MM.1S (cell line): ENCODE results near the gene IFITM1.

Experiments
- EZH2phosphoT487 ChIP-seq: fragments of 300-600 bp; sonication (generic); IDR thresholded peaks from 2 replicates; pipeline ENCODE4 v1.6.1; 2018; ENCODE audit warnings: antibody characterized with exemption, low read length
- TF ChIP-seq, protein P1 (sequence below): fragments of 300-600 bp; sonication (generic); IDR thresholded peaks from 2 replicates; pipeline ENCODE4 v1.5.1; 2016; ENCODE audit warnings: antibody characterized with exemption, low read length, mixed read lengths

DNA sequence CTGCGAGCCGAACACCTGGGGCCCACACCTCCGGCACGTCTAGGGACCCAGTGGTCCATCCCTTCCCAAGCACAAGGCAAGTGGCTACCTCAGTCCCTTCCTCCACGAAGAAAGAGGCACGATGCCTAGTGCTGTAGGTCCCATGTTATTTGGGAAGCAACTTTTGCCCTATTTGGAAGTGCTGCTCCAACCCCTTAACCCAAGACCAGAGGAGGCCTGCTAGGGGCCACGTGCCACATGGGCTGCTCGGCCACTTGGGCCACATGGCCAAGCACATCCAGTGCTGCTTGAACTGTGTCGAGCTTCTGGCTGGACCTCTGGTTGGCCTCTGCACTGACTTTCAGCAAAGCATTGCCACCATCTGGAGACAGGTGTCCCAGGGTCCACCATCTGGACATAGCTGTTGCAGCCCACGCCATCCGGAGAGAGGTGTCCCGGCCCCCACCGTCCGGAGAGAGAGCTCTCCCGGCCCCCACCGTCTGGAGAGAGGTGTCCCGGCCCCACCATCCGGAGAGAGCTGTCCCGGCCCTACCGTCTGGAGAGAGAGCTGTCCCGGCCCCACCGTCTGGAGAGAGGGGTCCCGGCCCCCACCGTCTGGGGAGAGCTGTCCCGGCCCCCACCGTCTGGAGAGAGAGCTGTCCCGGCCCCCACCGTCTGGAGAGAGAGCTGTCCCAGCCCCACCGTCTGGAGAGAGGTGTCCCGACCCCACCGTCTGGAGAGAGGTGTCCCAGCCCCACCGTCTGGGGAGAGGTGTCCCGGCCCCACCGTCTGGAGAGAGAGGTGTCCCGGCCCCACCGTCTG is 49.0 kb downstream of the IFITM1 start:
- TF ChIP-seq, protein P1, sequence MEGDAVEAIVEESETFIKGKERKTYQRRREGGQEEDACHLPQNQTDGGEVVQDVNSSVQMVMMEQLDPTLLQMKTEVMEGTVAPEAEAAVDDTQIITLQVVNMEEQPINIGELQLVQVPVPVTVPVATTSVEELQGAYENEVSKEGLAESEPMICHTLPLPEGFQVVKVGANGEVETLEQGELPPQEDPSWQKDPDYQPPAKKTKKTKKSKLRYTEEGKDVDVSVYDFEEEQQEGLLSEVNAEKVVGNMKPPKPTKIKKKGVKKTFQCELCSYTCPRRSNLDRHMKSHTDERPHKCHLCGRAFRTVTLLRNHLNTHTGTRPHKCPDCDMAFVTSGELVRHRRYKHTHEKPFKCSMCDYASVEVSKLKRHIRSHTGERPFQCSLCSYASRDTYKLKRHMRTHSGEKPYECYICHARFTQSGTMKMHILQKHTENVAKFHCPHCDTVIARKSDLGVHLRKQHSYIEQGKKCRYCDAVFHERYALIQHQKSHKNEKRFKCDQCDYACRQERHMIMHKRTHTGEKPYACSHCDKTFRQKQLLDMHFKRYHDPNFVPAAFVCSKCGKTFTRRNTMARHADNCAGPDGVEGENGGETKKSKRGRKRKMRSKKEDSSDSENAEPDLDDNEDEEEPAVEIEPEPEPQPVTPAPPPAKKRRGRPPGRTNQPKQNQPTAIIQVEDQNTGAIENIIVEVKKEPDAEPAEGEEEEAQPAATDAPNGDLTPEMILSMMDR: no peak
- no peak for TF ChIP-seq EZH2phosphoT487
